Endometrial microvascular endothelial cells (primary cell): Measurements from ENCODE around the gene CZIB. TPM values are rescaled to one million over a fixed set of nuclear protein-coding genes. Genes with fewer than 3 reads are reported as not detected.
"Not testable (repeated sequence)": the region's sequence is repeated elsewhere in the genome, so short reads cannot be mapped to it uniquely, and the experiment has no call there.

Experiments used
- in situ Hi-C: cut with HindIII; loops from 2 replicates; pipeline ENCODE4 v1.10.0; 2017; ENCODE audit warnings: low sequenced_read_pairs, low pct_unique_long_range_greater_than_20kb; ENCODE audit errors: inconsistent ontology term
- total RNA-seq: library from RNA; depleted of rRNA; stranded (reverse); fragments of >200 nt; gene quantifications from one replicate; pipeline ENCODE4 v1.2.3, GENCODE V29; 2015; ENCODE audit errors: inconsistent ontology term

The CZIB gene
- total RNA-seq, 1 donor from 2014 or later: 52.9 TPM

DNA sequence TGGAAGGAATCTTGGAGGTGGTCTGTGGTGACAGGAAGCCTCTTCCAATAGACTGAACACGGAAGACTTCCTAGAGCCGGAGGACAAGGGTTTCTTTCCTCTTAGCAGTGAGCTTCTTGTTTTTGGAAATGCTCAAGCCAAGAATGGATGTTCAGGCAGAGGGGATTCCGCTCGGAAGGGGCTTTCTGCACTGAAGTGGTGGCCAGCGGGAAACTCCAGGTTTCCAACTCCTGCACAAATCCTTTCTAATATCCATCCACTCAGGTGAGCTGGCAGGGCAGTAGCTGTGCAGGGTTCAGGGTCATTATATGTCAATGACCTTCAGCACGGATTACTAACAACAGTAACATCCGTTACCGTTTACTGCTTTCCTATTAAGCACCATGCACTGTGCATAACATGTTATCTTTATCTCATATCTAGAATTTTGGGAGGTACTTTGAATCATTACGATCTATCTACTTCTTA, 24.4 kb downstream of the CZIB start:
- in situ Hi-C loops: no loop called here

DNA sequence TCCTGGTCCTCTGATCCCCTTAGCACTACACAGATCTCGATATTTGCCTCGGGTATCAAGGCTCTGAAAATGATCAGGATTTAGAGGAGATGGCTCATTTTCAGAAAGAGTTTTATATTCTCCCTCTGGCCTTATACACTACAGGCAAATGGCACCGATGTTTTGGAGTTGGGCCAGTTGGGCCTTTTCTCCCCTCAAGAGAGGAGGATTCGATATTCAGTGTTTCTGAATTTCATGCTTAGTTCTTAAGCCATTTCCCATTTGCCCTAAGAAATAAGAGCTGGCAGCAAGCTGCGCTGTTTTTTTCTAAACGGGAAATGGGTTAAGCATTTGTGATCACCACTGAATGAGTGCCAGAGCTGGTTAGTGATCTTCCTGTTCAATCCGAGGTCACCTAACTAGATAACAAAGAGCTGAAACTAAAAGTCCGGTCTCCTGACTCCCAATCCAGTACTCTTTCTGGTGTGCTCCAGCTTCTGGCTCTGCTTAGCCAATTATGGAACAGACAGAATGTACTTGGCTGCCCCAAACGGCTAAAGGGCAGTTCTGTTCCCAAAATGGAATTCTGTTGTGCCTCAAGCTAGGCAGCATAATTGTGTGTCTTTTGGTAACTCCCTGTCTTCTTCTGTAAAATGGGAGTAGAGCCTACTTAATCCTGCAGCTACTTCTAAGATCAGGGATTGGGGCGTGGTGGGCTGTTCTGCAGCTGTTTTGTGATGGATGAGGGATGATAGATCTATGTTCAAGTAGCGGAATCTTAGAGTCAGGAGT, 25.0 kb downstream of the CZIB start:
- in situ Hi-C loops: no loop called here

DNA sequence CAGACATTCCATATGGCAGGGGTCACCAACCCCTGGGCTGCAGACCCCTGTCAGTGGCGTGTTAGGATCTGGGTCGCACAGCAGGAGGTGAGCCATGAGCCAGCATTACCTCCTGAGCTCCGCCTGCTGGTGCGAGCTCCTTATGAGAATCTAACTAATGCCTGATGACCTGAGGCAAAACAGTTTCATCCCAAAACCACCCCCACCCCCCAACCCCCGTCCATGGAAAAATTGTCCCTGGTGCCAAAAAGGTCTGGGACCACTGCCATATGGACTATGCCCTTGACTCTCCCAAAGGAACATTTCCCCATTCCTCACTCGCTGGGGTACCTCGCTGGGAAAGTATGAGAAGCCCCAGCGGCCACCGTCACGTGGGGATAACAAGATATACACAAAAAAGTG, 30.2 kb downstream of the CZIB start:
- in situ Hi-C loops: no loop called here

DNA sequence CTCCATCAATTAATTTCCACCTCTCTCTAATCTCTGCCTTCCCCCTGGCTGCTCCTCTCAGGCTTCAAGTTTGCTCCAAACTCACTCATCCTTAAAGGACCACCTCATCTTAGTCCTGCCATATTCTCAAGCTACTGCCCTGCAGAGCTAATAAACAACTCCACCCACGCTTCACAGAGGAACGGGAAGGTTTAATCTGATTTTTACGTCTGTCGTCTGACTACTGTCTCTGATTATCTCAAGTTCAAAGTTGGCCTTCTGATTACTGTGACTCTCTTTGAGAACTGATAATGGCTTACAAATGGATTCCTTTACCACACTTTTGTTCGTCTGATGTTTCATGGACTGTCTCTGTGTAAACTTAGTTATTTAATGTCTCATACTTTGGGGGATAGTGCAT, 31.4 kb downstream of the CZIB start:
- in situ Hi-C loops: no loop called here

DNA sequence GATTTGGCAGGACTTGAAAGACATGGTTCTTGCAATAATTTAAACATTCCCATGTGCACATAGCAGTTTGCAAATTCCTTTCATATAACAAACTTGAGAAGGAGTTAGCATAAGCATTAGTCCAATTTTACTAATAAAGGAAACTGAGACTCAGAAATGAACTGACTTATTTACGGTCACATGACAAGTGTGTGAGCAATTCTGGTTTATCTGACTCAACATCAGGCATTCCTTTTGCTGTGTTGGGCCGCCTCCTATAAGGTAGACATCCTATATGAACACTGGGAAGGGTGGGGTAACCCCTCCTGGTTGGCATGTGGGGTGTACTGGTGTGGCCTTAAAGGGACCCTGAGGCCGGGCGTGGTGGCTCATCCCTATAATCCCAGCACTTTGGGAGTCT, 32.3 kb downstream of the CZIB start:
- in situ Hi-C loops: no loop called here

DNA sequence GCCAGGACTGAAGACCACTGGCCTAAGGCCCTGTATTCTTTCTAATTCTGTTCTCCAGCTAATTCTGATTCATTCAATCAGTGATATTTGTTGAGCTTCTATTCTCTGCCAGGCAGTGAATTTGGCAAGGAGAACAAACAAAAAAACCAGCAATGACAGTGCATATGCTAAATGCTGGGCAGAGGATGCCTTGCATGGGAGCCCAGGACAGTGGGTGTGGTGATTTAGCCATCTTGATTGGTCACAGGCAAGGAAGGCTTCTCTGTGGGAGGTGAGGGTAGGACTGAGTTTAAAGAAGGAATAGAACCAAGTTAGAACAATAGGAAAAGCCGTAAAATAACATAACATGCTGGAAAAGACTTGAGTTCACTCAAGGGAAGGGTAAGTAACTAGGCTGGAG, 33.0 kb downstream of the CZIB start:
- in situ Hi-C loops: no loop called here

DNA sequence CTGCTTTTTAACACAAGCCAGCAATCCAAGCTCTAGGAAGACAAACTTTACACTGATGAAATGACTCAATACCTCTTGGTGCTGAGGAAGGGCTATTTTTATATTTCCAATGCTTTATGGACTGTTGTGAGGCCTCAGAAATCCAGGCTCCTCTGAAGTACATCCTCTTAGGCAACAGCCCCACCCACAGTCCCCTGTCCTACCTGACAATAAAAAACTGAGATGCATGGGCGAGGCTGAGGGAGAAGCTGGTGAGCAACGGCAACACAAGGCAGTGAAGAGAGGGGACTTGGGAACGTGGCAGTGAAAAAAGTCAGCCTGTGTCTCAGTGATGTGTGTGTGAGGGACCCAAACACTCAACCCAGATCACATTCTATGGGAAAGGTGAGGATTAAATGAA, 33.9 kb downstream of the CZIB start:
- in situ Hi-C loops: no loop called here

DNA sequence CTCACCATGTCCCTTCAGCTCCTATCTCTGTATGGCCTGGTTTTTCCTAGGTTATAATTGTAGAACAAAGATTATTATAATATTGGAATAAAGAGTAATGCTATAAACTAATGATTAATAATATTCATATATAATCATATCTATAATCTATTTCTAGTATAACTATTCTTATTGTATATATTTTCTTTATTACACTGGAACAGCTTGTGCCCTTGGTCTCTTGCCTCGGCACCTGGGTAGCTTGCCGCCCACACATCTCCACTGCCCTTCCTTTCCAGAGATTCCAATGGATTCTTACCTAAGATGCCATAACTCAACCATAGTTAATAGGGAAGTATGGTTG, 34.5 kb downstream of the CZIB start:
- in situ Hi-C loops: not testable (repeated sequence)

DNA sequence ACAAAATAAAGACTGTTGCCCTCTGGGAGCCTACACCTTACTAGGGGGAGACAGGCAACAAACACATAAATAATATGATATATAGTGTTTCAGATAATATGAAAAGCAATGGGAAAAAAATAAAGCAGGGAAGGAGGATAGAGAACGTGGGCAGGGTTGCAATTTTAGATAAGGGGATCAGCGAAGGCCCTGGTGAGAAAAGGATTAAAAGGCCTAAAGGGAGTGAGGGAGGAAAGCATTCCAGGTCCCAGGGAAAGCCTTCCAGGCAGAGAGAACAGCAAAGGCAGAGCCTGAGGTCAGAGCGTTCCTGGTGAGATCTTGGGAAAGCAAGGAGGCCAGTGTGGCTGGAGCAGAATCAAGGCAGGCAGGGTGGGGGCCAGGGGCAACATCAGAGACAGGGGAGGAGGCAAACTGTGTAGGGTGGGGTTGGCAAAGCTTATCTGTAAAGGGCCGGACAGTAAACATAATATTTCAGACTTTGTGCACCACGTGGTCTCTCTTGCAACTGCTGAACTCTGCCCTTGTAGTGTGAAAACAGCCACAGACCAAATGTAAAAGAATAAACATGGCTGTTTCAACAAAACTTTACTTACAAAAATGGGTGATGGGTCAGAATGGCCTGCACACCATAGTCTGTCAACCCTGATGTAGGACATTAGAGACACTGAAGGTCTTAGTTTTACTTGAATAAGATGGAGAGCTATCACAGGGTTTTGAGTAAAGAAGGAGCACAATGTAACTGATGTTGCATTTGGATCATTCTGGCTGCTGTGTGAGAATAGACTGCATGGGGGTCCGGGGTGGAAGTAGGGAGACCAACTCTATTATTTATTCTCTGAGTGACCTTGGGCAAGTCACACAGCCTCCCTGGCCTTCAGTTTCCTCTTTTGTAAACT, 37.1 kb downstream of the CZIB start:
- in situ Hi-C loops: no loop called here

DNA sequence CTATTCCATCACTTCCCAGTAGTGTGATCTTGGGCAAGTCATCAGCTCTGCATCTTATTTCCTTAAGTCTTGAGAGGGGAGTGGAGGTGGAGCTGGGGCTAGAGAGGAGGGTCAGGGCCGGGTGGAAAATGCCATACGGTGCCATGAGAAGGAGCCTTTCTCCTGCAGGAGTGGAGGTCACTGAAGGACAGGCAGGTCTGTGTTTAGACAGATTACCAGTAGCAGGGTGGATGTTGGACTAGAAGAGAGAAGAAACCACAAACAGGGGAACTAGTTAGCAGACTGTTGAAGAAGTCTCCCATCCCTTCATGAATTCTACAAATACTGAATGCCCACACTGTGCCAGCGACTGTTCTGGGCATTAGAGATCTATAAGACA, 37.7 kb downstream of the CZIB start:
- in situ Hi-C loops: no loop called here

DNA sequence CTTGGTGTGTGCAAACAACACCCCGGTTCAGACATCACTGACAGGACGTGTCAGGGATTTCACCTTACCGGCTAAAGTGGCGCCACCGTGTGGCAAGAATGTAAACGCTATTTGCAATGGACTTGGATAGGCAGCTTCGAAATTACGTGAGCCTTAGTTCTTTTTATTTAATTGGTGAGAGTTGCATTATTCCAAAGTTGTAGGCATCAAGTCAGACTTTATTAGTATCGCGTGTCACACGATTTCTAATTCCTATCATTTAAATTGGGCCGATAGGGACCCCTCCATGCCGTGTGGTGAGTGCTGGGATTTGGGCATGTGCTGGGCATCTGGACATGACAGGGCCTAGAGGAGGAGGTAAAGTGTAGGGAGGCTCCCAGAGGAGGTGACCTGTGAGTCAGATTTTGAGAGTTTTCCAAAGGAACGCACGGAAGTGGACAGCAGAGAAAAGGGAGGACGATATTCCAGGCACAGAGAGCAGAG, 38.3 kb downstream of the CZIB start:
- in situ Hi-C loops: no loop called here

DNA sequence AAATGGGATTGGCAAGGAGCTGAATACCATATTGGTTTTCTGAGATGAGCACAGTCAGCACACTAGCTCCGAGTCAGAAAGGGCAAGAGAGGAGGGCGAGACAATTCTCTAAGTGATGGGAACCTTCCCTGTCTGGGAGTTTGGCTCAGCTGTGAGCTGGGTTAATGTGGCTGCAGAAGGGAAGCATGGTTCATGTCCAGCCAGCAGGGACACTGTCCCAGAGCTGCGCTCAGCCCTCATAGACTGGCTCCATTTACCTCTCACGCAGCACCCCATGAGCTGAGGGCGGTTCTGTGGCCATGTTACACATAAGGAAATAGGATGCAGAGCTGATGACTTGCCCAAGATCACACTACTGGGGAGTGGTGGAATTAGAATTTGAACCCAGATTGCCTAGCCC, 39.5 kb downstream of the CZIB start:
- in situ Hi-C loops: no loop called here

DNA sequence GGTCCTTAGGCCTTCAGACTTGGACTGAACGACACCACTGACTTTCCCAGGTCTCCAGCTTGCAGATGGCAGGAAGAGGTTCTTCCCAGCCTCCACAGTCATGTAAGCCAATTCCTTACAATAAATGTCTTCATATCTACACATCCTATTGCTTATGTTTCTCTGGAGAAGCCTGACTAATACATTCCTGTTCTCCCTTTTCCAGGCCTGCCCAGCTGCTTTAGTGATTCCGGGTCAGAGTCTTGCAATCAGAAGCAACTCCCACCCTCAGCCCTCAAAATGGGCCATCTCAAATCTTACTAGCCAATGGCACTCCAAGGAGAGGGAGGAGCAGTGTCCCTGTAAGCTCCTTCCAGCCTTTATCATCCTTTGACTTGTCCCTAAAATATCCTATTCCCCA, 40.2 kb downstream of the CZIB start:
- in situ Hi-C loops: no loop called here

DNA sequence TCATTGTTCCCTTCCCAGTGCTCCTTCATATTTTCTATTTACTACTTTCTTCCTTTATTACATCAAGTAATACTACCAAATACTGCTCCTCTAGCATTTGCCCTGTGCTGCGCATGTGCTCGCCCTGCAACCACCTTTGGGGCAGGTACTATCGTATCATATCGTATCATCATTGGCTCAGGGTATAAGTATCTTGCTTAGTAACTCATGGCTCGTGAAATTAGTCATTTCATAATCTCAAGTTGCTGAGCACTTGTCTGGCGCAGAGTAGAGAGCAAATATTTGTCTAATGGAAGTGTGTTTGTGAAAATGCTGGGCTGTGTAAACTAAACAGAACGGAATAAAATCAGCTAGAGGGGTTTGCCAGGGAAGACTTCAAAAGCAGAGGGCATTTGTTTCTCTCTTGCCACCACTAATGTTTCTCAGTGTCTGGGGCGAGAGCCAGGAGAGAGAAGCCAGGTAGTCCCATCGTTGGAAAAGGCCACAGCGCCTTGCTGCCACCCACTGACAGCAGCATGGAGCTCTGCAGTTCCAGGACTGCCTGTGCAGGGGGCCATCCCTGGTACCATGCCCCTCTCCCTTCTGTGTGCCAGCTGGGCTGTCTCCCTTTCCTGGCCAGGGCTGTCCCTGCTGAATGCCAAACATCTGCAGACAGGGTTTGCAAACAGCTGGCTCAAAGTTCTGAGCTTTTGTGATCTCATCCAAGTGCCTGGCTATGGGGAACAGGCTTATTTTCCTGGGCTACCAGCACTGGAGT, 43.8 kb downstream of the CZIB start:
- in situ Hi-C loops: no loop called here

DNA sequence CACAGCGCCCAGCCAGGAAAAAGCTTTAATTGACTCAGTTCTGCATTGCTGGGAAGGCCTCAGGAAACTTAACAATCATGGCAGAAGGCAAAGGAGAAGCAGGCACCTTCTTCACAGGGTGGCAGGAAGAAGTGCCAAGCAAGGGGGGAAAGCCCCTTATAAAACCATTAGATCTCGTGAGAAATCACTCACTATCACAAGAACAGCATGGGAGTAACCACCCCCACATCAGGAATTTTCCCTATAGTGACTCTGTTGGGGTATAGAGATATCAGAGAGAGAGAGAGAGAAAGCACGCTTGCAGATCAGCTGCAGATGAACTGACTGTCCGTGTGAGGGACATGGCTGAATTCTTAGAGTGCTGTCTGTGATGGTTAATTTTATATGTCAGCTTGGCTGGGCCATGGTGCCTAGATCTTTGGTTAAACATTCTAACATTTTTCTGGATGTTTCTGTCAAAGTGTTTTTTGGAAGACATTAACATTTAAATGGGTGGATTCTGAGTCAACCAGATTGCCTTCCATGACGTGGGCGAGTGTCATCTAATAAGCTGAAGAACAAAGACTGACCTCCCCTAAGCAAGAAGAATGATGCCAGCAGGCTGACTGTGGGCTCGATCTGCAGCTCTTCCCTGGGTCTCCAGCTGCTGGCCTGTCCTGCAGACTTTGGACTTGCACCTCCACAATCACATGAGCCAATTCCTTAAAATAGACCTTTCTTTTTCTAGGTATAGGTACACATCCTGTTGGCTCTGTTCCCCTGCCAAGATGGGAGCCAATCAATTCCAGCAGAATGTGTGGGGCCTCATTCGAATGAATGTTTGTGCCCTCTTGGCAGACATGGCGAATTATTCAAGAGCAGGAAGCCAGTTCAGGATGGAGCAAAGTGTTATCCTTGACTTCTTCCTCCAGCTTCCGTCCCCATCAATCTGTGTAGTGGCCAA, 45.2 kb downstream of the CZIB start:
- in situ Hi-C loops: no loop called here

DNA sequence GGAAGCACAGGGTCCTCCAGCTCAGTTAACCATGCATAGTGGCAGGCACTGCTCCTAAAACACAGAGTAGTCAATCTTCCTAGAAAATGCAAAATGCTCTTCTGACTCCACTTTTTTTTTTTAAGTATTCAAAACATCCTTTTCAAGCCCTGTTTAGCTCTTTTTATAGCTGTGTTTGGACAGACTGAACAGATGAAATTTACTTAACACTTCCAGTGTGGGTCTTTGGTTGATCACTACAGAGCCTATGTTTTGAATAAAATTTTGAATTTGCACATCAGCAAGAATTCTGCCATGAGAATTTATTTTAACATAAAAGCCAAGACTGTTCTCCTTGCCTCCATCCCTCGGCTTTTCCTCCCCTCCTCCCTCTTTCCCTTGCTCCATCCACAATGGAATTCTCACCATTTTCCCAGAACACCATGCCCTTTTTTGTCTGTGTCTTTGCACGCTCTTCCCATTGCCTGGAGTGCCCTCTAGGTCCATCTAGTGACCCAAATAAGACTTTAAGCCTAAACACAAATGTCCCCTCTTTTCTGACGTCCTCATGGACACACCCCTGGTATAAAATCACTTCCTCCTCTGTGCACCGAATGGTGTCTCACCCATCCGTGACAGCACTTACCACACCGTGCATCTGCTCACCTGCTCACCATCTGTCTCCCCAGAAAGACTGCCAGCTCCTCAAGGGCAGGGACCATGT, 47.9 kb downstream of the CZIB start:
- in situ Hi-C loops: no loop called here

DNA sequence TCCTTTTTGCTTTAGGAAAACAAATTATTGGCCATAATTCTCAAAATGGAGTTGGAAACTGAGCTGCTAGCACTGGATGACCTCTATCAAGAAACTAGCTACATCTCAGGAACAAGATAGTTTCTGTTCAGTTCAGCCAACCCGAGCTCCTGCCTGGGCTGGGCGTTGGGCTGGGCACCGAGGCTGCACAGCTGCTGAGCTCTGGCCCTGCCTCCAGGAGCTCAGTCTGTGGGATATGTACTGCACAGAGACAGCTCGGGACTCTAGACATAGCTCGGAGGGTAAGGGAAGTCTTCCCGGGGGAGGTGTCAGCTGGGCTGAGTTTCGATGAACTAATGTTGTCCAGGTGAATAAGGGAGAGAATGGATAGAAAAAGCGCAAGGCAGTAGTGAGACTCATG, 53.5 kb downstream of the CZIB start:
- in situ Hi-C loops: no loop called here

DNA sequence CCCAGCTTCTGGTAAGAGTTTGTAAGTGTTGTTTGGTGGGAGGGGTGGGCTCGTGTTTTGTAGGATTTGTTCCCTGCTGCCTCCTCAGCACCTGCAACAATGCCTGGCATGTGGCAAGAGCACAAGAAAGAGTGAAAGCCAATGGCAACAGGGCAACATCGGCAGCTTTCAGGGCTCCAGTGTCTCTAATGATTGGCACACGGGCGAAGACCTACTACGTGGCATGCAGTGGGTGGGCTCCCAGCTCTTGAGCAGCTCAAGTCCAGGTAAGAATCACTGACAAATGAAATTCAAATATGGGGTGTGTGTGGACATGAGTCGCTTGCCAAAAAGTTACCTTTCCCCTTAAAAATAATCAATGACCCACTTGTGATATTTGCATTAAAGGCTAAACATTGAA, 54.1 kb downstream of the CZIB start:
- in situ Hi-C loops: no loop called here
